ACC112 (cell line): ENCODE results near the gene SERPINA12.

ENCODE experiments used
- H2AFZ ChIP-seq: fragments of 200-600 bp; sonication (generic); one replicate; pipeline ENCODE4 v1.6.0; 2017; ENCODE audit warnings: antibody characterized with exemption, low read length; ENCODE audit not compliant: unreplicated experiment
- H3K27ac ChIP-seq: fragments of 200-600 bp; sonication (generic); 2 replicates; pipeline ENCODE4 v1.5.1; 2014; ENCODE audit warnings: low read depth, mild to moderate bottlenecking, antibody characterized with exemption, low read length, moderate library complexity
- H3K27me3 ChIP-seq: fragments of 200-600 bp; sonication (generic); 2 replicates; pipeline ENCODE4 v1.6.1; 2014; ENCODE audit warnings: mild to moderate bottlenecking, antibody characterized with exemption, low read length, moderate library complexity, mixed read lengths; ENCODE audit not compliant: insufficient read depth
- H3K36me3 ChIP-seq: fragments of 200-600 bp; sonication (generic); 2 replicates; pipeline ENCODE4 v1.6.1; 2016; ENCODE audit warnings: mild to moderate bottlenecking, antibody characterized with exemption, low read length, moderate library complexity, mixed read lengths; ENCODE audit not compliant: insufficient read depth
- H3K4me1 ChIP-seq: fragments of 200-600 bp; sonication (generic); one replicate; pipeline ENCODE4 v1.6.1; 2016; ENCODE audit warnings: low read length, mixed read lengths; ENCODE audit not compliant: insufficient read depth, unreplicated experiment, control insufficient read depth
- H3K4me3 ChIP-seq: fragments of 200-600 bp; sonication (generic); 2 replicates; pipeline ENCODE4 v1.5.1; 2014; ENCODE audit warnings: mild to moderate bottlenecking, low read depth, low read length
- H3K79me2 ChIP-seq: fragments of 200-600 bp; sonication (generic); one replicate; pipeline ENCODE4 v1.6.0; 2016; ENCODE audit warnings: low read length; ENCODE audit not compliant: control insufficient read depth, unreplicated experiment, insufficient read depth

The SERPINA12 gene

DNA sequence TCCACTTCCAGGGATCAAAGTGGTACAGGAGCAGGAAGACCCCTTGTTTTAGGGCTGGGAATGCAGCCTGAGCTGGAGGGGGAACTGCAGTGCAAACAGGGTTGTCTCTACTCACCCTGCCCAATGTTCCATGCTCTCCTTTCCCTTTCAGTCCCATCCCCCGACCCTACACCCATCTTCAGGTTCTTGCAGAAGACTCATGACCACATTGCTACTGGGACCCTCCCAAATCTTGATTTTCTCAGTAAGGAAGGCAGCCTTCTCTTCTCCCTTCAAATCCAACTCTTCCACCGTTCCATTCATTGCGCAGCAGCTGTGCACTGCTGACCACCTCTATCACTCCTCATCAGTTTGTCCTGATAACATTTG, 58.6 kb downstream of the SERPINA12 start:
- Histone ChIP-seq H3K27me3 (peaks cover 93% of the 10 kb centered on the region), H3K79me2 (no peaks in the 10 kb centered on the region), H3K27ac (no peak overlapping the region)

DNA sequence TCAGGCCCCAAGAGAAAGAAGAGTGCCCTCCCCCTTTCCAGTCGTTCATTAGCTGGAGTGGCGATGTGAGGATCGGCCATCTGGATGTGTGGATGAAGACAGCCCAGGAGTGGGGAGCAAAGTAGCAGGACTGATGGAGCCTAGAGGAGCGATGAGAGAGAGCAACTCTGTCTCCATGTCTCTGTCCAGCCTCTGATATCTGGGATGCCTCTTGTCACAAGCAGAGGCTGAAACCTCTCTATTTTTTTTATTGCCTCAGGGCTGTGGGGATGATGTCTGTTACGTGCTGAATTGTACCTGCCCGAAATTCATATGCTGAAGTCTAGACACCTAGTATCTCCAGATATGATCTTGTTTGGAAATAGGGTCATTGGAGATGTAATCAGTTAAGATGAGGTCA, 59.3 kb downstream of the SERPINA12 start:
- no peaks in the 10 kb centered on the region for H3K36me3 ChIP-seq

More for the DNA sequence above, 58.6 kb downstream of the SERPINA12 start:
- Histone ChIP-seq H2AFZ (no peak overlapping the region), H3K4me3 (no peak overlapping the region), H3K36me3 (no peaks in the 10 kb centered on the region), H3K4me1 (no peaks in the 10 kb centered on the region)

DNA sequence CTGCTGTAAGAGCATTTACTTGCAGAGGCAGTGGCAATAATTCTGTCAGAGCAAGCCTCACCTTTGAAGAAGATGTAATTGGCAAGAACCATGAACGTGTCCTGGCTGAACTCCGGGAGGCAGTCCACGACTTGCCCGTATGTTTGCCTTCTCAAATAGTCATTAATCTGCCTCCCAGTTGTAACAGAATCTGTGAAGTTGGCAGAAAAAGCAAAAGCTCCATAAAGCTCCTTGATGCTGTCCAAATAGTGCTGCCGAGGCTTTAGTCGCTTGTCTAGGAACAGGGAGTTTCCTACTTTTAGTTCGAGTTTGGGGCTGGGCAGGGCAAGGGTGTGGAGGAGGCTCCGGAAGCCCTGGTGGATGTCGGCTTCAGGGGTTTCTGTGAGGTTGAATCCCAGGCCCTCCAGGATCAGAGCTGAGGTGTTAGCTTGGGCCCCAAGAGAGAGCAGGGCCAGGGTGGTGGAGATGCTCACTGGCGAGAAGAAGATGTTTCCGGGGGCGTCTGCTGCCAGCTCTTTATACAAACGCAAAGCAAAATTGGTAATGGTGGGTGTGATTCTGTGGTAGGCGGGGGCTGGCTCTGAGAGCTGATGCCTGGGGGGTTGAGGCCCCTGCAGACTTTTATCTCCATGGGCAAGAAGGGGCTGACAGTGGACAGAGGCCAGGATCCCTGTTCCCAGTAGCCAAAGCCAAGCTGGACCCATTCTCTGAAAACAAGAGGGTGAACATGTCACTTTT, 61.0 kb downstream of the SERPINA12 start:
- Histone ChIP-seq H3K27ac (no peak overlapping the region), H3K79me2 (no peaks in the 10 kb centered on the region), H3K27me3 (peaks cover 79% of the 10 kb centered on the region), H3K4me3 (no peak overlapping the region), H2AFZ (no peak overlapping the region), H3K4me1 (no peaks in the 10 kb centered on the region), H3K36me3 (no peaks in the 10 kb centered on the region)

More for the DNA sequence above, 59.3 kb downstream of the SERPINA12 start:
- Histone ChIP-seq H3K4me1 (no peaks in the 10 kb centered on the region), H3K79me2 (no peaks in the 10 kb centered on the region), H3K27me3 (peaks cover 87% of the 10 kb centered on the region), H3K27ac (no peak overlapping the region), H2AFZ (no peak overlapping the region), H3K4me3 (no peak overlapping the region)

DNA sequence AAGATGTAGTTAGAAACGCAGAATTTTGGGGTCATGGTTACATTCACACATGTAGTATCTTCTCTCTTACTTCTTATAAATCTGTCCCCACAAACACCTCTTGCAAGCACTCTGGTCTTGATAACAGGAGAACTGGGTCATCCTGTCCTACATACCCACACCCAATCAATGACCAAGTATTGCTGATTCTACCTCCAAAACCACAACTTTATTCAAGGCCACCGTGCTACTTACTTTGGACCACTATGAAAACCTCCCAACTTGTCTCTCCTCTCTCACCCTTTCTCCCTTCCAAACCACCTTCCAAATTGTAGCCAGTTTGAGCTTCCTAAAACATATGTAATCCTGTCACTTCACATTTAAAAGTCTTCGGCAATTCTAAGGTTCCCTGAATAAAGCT, 62.1 kb downstream of the SERPINA12 start:
- no peak overlapping the region for H3K4me3 ChIP-seq
- H3K79me2 ChIP-seq = no peaks in the 10 kb centered on the region
- H2AFZ ChIP-seq = no peak overlapping the region
- H3K27ac ChIP-seq = no peak overlapping the region
- no peaks in the 10 kb centered on the region for H3K4me1 ChIP-seq
- H3K27me3 ChIP-seq = peaks cover 73% of the 10 kb centered on the region
- H3K36me3 ChIP-seq = no peaks in the 10 kb centered on the region

DNA sequence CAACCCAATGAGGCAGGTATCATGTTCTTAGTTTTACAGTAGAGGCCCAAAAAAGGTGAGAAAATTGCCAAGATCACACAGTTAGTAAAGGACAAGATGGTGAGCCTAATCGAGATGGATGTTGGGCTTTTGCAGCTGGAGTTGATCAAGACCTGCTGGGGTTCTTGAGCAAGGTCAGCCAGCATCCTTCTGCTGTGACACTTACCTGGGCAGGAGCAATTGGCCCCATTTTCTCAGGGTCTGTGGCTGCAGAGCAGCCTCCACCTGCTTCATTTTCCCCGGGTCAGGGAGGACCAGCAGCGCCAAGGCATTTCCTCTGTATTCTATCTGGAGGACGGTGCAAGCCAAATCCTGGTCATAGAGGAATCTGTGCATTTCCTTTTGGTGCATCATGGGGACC, 63.1 kb downstream of the SERPINA12 start:
- Histone ChIP-seq H3K27me3 (peaks cover 68% of the 10 kb centered on the region), H3K36me3 (no peaks in the 10 kb centered on the region), H3K4me1 (no peaks in the 10 kb centered on the region), H3K79me2 (no peaks in the 10 kb centered on the region), H3K27ac (no peak overlapping the region), H3K4me3 (no peak overlapping the region), H2AFZ (no peak overlapping the region)

DNA sequence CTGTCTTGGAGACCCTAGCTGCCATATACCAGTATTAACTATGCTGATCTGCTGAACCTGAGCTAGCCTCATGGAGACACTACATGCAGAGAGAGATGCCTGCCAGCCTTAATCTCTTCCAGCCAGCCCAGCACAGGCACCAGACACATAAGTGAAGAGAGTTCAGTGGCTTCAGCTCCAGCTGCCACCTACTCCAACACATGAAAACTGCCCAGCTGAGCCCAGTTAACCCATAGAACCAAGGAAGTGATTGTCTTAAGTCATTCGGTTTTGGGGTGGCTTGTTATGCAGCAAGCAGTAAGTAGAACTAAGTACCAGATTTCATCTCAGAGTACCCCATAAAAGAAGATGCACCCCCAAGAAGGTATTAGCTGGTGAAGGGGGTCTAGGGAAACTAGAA, 64.3 kb downstream of the SERPINA12 start:
- Histone ChIP-seq H3K79me2 (no peaks in the 10 kb centered on the region), H3K27me3 (peaks cover 60% of the 10 kb centered on the region), H3K36me3 (no peaks in the 10 kb centered on the region), H3K4me3 (no peak overlapping the region), H3K4me1 (no peaks in the 10 kb centered on the region), H3K27ac (no peak overlapping the region), H2AFZ (no peak overlapping the region)

DNA sequence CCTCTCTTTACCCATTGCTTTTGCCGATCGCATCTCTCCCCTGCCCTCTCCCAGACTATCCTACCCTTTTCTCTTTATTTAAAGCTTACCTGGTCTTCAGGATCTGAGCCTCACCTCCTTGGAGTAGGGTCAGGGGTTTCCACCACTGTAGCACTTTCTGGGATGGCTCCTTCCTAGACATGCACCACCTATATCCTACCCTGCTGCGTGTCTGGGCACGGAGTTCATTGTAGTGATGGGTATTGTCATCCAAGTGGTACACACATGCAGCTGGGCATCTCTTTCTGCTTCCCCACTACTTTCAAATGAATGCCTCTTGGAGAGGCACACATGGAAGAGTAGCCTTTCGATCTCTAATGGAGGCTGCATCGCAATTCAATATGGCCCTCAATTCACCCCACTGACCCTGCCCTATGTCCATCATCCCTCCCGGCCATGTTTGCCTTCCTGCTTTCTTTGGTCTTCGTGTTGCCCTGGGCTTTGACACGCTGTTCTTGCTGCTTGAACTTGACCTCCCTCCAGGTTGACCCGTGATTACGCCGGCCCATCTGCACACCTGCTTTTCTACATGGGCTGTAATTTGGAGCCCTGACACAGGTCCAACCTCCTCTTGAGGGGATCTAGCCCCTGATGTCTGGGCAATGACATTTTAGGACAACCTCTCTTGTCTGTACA, 67.6 kb downstream of the SERPINA12 start:
- H3K79me2 ChIP-seq = no peaks in the 10 kb centered on the region
- H3K4me3 ChIP-seq = no peak overlapping the region
- H3K27me3 ChIP-seq = peaks cover 38% of the 10 kb centered on the region
- no peaks in the 10 kb centered on the region for H3K4me1 ChIP-seq
- no peak overlapping the region for H3K27ac ChIP-seq
- H3K36me3 ChIP-seq = no peaks in the 10 kb centered on the region
- H2AFZ ChIP-seq = no peak overlapping the region

DNA sequence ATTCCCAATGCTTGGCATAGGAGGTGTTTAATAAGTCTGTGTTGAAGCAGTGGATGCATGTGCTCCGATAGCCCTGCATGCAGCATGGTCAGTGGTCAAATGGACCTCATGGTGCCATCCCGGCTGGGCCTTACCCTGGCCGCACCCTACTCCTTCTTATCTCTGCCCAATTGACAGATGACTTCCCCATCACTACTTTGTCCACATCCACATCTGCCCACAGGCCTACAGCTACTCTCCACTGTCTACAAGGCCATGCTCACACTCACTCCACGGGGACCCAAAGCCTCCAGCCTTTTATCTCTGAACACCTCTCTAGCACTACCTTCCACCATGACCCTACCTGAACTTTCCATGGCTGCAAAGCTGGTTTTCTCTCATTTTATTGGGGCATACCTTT, 68.1 kb downstream of the SERPINA12 start:
- H3K36me3 ChIP-seq = no peaks in the 10 kb centered on the region
- no peak overlapping the region for H3K27ac ChIP-seq
- H2AFZ ChIP-seq = no peak overlapping the region
- no peaks in the 10 kb centered on the region for H3K4me1 ChIP-seq
- no peak overlapping the region for H3K4me3 ChIP-seq
- peaks cover 33% of the 10 kb centered on the region for H3K27me3 ChIP-seq
- no peaks in the 10 kb centered on the region for H3K79me2 ChIP-seq

DNA sequence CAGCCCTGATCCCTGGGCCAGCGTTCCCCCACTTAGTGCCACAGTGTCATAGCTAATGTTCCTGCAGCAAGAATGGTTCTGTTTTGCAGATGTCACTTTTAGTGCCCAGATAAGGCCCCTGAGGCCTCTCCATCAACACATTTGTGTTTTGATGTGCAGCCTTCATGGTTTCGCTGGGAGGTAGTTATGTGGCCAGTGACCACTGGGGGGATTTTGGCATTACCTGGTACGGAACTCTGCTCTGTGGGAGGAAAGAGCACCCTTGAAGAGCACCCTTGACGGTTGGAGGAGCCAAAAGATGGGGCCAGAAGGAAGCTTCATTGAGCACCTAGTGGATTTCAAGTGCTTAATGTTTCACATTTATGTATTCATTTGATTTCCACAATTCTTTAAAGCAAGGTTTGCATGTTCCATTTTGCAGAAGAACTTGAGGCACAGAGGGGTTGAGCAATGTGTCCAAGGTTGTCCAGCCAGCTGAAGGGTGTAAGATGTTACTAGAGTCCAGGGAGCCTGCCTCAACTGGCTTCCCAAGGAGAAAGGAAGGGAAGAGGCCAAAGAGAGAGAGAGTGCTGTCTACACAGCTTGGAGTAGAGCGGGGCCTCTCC, 69.7 kb downstream of the SERPINA12 start:
- H3K36me3 ChIP-seq = no peaks in the 10 kb centered on the region
- H2AFZ ChIP-seq = no peak overlapping the region
- H3K27me3 ChIP-seq = peaks cover 27% of the 10 kb centered on the region
- no peak overlapping the region for H3K4me3 ChIP-seq
- H3K4me1 ChIP-seq = no peaks in the 10 kb centered on the region
- H3K79me2 ChIP-seq = no peaks in the 10 kb centered on the region
- H3K27ac ChIP-seq = no peak overlapping the region
